GM12878 (cell line): ENCODE data around the gene ARHGAP6. TPM values are rescaled to one million over a fixed set of nuclear protein-coding genes. Genes with fewer than 3 reads are reported as not detected.

Experiments
- ATAC-seq: fragments of 200-7000 bp; cut with Tn5 transposase; 3 replicates; pipeline ENCODE4 v1.9.1; 2020; ENCODE audit warnings: mild to moderate bottlenecking, moderate library complexity
- BruUV-seq: library from RNA; stranded (reverse); fragments of 400-500 nt; replicated peaks from 2 replicates; lab custom pipeline; 2021; lab: Mats Ljungman, UMichigan
- CTCF ChIA-PET: fragments of 300-600 bp; sonication (Branson Sonifier 250); formaldehyde crosslinking; extraction: SDS; loops from one replicate; lab custom pipeline; 2021; ENCODE audit warnings: inconsistent platforms; lab: Yijun Ruan, JAX
- POLR2A ChIA-PET: fragments of 350-600 bp; formaldehyde crosslinking; extraction: SDS; loops from one replicate; lab custom pipeline; 2021; ENCODE audit warnings: inconsistent platforms; lab: Charles Lee
- RAD21 ChIA-PET: fragments of 300-600 bp; sonication (Branson Sonifier 250); formaldehyde crosslinking; loops from one replicate; lab custom pipeline; 2023; ENCODE audit warnings: antibody characterized with exemption; ENCODE audit not compliant: unreplicated experiment; lab: Charles Lee
- SMC1A ChIA-PET: fragments of 300-600 bp; sonication (Branson Sonifier 250); formaldehyde crosslinking; loops from one replicate; lab custom pipeline; 2023; ENCODE audit not compliant: unreplicated experiment, uncharacterized antibody; lab: Charles Lee
- DNase-seq: peaks from one replicate; pipeline ENCODE4 v3.0.0-alpha.2; 2011; ENCODE audit warnings: low read depth, low spot score
- FAIRE-seq: peaks from 3 replicates; lab custom pipeline; 2011; peaks lifted over from hg19 to GRCh38; lab: Jason Lieb, UNC
- H2AFZ ChIP-seq: 2 replicates; pipeline ENCODE4 v1.6.0; 2011; ENCODE audit warnings: low read depth, low read length, control low read depth; ENCODE audit not compliant: control insufficient read depth
- H3K27ac ChIP-seq: 2 replicates; pipeline ENCODE4 v1.5.1; 2011; ENCODE audit warnings: control low read depth; ENCODE audit not compliant: control insufficient read depth, insufficient read depth
- H3K27me3 ChIP-seq, 2 experiments: replicated peaks in 1 of 2; 2 replicates each; pipeline versions ENCODE4 v1.6.0 to v1.6.1; 2011; ENCODE audit warnings: low read length in 1 of 2; ENCODE audit not compliant: control insufficient read depth in 2 of 2, insufficient read depth in 2 of 2
- H3K36me3 ChIP-seq, 2 experiments: 2 replicates each; pipeline ENCODE4 v1.5.1; 2011; ENCODE audit warnings: low read length in 1 of 2; ENCODE audit not compliant: control insufficient read depth in 2 of 2, insufficient read depth in 2 of 2
- H3K4me1 ChIP-seq: 2 replicates; pipeline ENCODE4 v1.6.1; 2011; ENCODE audit warnings: mild to moderate bottlenecking, low read length, moderate library complexity, mixed read lengths; ENCODE audit not compliant: control insufficient read depth, insufficient read depth
- H3K4me2 ChIP-seq: 2 replicates; pipeline ENCODE4 v1.6.0; 2011; ENCODE audit warnings: control low read depth; ENCODE audit not compliant: control insufficient read depth, insufficient read depth
- H3K4me3 ChIP-seq: fragments of 200-600 bp; sonication (generic); 2 replicates; pipeline ENCODE4 v1.5.1; 2016
- H3K79me2 ChIP-seq: 2 replicates; pipeline ENCODE4 v1.6.0; 2011; ENCODE audit warnings: low read length; ENCODE audit not compliant: control insufficient read depth, insufficient read depth
- H3K9ac ChIP-seq: 2 replicates; pipeline ENCODE4 v1.8.0; 2011; ENCODE audit warnings: low read length, control low read depth, mixed read lengths; ENCODE audit not compliant: control insufficient read depth, insufficient read depth
- H3K9me3 ChIP-seq: replicated peaks from 3 replicates; pipeline ENCODE4 v1.5.1; 2011; ENCODE audit warnings: mild to moderate bottlenecking, low read length; ENCODE audit not compliant: control insufficient read depth, insufficient read depth
- H4K20me1 ChIP-seq: 2 replicates; pipeline ENCODE4 v1.6.0; 2011; ENCODE audit not compliant: control insufficient read depth, insufficient read depth
- CBFB ChIP-seq: IDR thresholded peaks from 2 replicates; pipeline ENCODE4 v1.6.1; 2016; ENCODE audit warnings: antibody characterized with exemption, low read depth
- CBX3 ChIP-seq: fragments of 200-600 bp; sonication (generic); IDR thresholded peaks from 2 replicates; pipeline ENCODE4 v1.6.1; 2016; ENCODE audit warnings: low read depth, borderline replicate concordance
- EGR1 ChIP-seq, 2 experiments: IDR thresholded peaks; 1 replicate in 1 of 2; 2 replicates in 1 of 2; pipeline ENCODE4 v1.6.1; 2011 to 2012; ENCODE audit warnings: low read depth in 2 of 2, low read length in 2 of 2, borderline replicate concordance in 1 of 2, mild to moderate bottlenecking in 1 of 2, moderate library complexity in 1 of 2
- EP300 ChIP-seq, 2 experiments: fragments of 150-350 bp in 1 of 2; IDR thresholded peaks; 2 replicates each; pipeline ENCODE4 v1.6.1; 2011 to 2012; ENCODE audit warnings: low read depth in 2 of 2, low read length in 2 of 2, borderline replicate concordance in 1 of 2, improper control_type of control experiment in 1 of 2, inconsistent platforms in 1 of 2; ENCODE audit not compliant: control insufficient read depth in 1 of 2
- FOS ChIP-seq: IDR thresholded peaks from 3 replicates; pipeline ENCODE4 v1.6.1; 2011; ENCODE audit warnings: borderline replicate concordance; ENCODE audit not compliant: insufficient read length; ENCODE audit errors: extremely low read depth
- HDAC2 ChIP-seq: fragments of 200-600 bp; sonication (generic); IDR thresholded peaks from 2 replicates; pipeline ENCODE4 v1.6.1; 2017
- HDAC6 ChIP-seq: fragments of 200-600 bp; sonication (generic); IDR thresholded peaks from one replicate; pipeline ENCODE4 v1.8.0; 2017; ENCODE audit warnings: antibody characterized with exemption; ENCODE audit not compliant: unreplicated experiment
- KLF5 ChIP-seq: fragments of 450-650 bp; IDR thresholded peaks from 2 replicates; pipeline ENCODE4 v1.6.1; 2014; ENCODE audit warnings: mild to moderate bottlenecking; ENCODE audit not compliant: partially characterized antibody
- MAX ChIP-seq: IDR thresholded peaks from 2 replicates; pipeline ENCODE4 v1.6.1; 2012; ENCODE audit warnings: low read depth, low read length, improper control_type of control experiment
- MEF2A ChIP-seq: IDR thresholded peaks from 2 replicates; pipeline ENCODE4 v1.6.1; 2011; ENCODE audit warnings: low read depth, mild to moderate bottlenecking, low read length, moderate library complexity; ENCODE audit not compliant: insufficient read depth
- MYC ChIP-seq: IDR thresholded peaks from 2 replicates; pipeline ENCODE4 v1.6.1; 2011; ENCODE audit warnings: mild to moderate bottlenecking, low read length, moderate library complexity, inconsistent platforms; ENCODE audit not compliant: insufficient read depth, insufficient replicate concordance, insufficient read length, severe bottlenecking
- NFXL1 ChIP-seq: fragments of 450-650 bp; IDR thresholded peaks from 2 replicates; pipeline ENCODE4 v1.6.1; 2017; ENCODE audit warnings: antibody characterized with exemption, mild to moderate bottlenecking, borderline replicate concordance
- NFYA ChIP-seq: IDR thresholded peaks from 2 replicates; pipeline ENCODE4 v1.6.1; 2011; ENCODE audit warnings: low read depth, mild to moderate bottlenecking, low read length, improper control_type of control experiment, borderline replicate concordance
- NR2C1 ChIP-seq: fragments of 450-650 bp; IDR thresholded peaks from 2 replicates; pipeline ENCODE4 v1.6.1; 2017; ENCODE audit warnings: antibody characterized with exemption, mild to moderate bottlenecking, moderate library complexity
- SIN3A ChIP-seq: IDR thresholded peaks from 2 replicates; pipeline ENCODE4 v1.6.1; 2012; ENCODE audit warnings: low read depth, low read length, improper control_type of control experiment
- SMAD1 ChIP-seq: fragments of 450-650 bp; IDR thresholded peaks from 2 replicates; pipeline ENCODE4 v1.6.1; 2018; ENCODE audit warnings: mild to moderate bottlenecking, low read depth; ENCODE audit not compliant: partially characterized antibody
- STAT1 ChIP-seq: fragments of 450-650 bp; conservative IDR thresholded peaks from 2 replicates; pipeline ENCODE4 v1.6.1; 2014; ENCODE audit warnings: antibody characterized with exemption, mild to moderate bottlenecking
- ZBTB11 ChIP-seq: fragments of 450-650 bp; formaldehyde crosslinking; IDR thresholded peaks from 2 replicates; pipeline ENCODE4 v1.5.0; 2022; ENCODE audit warnings: mild to moderate bottlenecking, missing genetic modification characterization
- WGBS: methylation state at CpG from one replicate; pipeline ENCODE4 v1.1.6; 2016; ENCODE audit warnings: low lambda C conversion rate; ENCODE audit not compliant: insufficient replicate concordance, insufficient coverage; ENCODE audit errors: missing lambda C conversion rate; 5-methylcytosine and 5-hydroxymethylcytosine counted together
- in situ Hi-C: fragments of 300-500 bp; cut with MboI; formaldehyde crosslinking; loops from 9 replicates; pipeline ENCODE4 v1.14.3; 2018; ENCODE audit warnings: mixed read lengths
- intact Hi-C: fragments of 100-400 bp; cut with micrococcal nuclease; formaldehyde crosslinking; loops from one replicate; pipeline ENCODE4 v1.14.2; 2022; ENCODE audit not compliant: unreplicated experiment
- polyA plus RNA-seq, 11 experiments: library from polyadenylated mRNA; depleted of rRNA in 4 of 11; unstranded in 6 of 11; stranded (reverse) in 5 of 11; fragments of >200 nt; fragmentation: Nextera tagmentation in 4 of 11; fragmentation: Illumina TruSeq in 1 of 11; extraction: Ambion mirVana in 4 of 11; extraction: Trizol in 1 of 11; gene quantifications; 1 replicate in 1 of 11; 2 replicates in 10 of 11; pipeline versions ENCODE4 v1.2.1 to v1.2.3, GENCODE V29; 2011 to 2016; ENCODE audit warnings: inconsistent platforms in 2 of 11, missing spikeins in 2 of 11, low read depth in 1 of 11
- total RNA-seq, 4 experiments: library from RNA; depleted of rRNA in 3 of 4; stranded (reverse); fragments of >200 nt in 3 of 4; fragmentation: Illumina TruSeq in 1 of 4; extraction: Trizol in 1 of 4; gene quantifications; 2 replicates each; pipeline versions ENCODE4 v1.2.1 to v1.2.3, GENCODE V29; 2013 to 2021

Gene ARHGAP6
- total and polyA plus RNA-seq, 10 of the 15 experiments (the other 5 are each of a cell fraction or from before 2014, with no cell fraction given), result 0.20 to 1.8 (median 0.76) TPM

GRCh38 chrX:11702965-11703631, 37.4 kb upstream of the ARHGAP6 start (continued):
- TF ChIP-seq FOS (no peak), KLF5 (no peak), EP300 (IDR thresholded peaks at IDR 0.05; ENCODE audit: borderline replicate concordance in 1 of 2, control insufficient read depth in 1 of 2, low read depth in 2 of 2, low read length in 2 of 2) (no peak), HDAC2 (no peak), NFYA (no peak)
- TF ChIP-seq, all 136 proteins: peak for 0

- Histone ChIP-seq H4K20me1 (no peaks in the 10 kb centered on the region), H3K4me2 (no peak overlapping the region), H3K4me1 (no peaks in the 10 kb centered on the region), H3K36me3 (no peaks in the 10 kb centered on the region), H3K9me3 (no peaks in the 10 kb centered on the region), H2AFZ (no peak overlapping the region), H3K9ac (no peak overlapping the region), H3K27ac (no peak overlapping the region), H3K4me3 (no peak overlapping the region), H3K79me2 (no peaks in the 10 kb centered on the region), H3K27me3 (no peaks in the 10 kb centered on the region)
- in situ Hi-C loops, result no loop called here
- RAD21 ChIA-PET, result interaction anchor here (1.3 kb wide), 1 partner anchor 21 kb away, joined by 4 read pairs; no protein-coding TSS in a partner anchor
- no TSS peak for BruUV-seq
- POLR2A ChIA-PET, result interaction anchor here (0.8 kb wide), 1 partner anchor 11 kb away, joined by 3 read pairs; no protein-coding TSS in a partner anchor
- FAIRE-seq (no peak), ATAC-seq (no peak), DNase-seq (no peak)
- SMC1A ChIA-PET, result interaction anchor here (1.2 to 2.1 kb wide), 3 partner anchors 12 to 22 kb away, joined by 4 to 7 read pairs (median 5); no protein-coding TSS in a partner anchor
- 65% methylated on average over 3 of the region's 3 CpGs for WGBS
- CTCF ChIA-PET, result interaction anchor here (0.5 to 2.0 kb wide), 5 partner anchors 20 to 1126 kb away, joined by 3 to 5 read pairs (median 5); no protein-coding TSS in a partner anchor
- intact Hi-C loops, result no loop called here
- TF ChIP-seq NFXL1 (no peak), CBFB (no peak), MYC (no peak), NR2C1 (no peak), MAX (no peak), SMAD1 (no peak), ZBTB11 (CRISPR knock-in tag) (no peak), HDAC6 (no peak), EGR1 (IDR thresholded peaks at IDR 0.05; ENCODE audit: borderline replicate concordance in 1 of 2, low read depth in 2 of 2, low read length in 2 of 2) (no peak), CBX3 (no peak), SIN3A (no peak), MEF2A (no peak), STAT1 (no peak)
These were observed 36.7 kb upstream of the ARHGAP6 start for GRCh38 chrX:11702420-11702819.
